ENCODE measurements around the gene RABEP1.
A peak's percentile ranks its signal among the peaks of the same experiment; 100 is the strongest.

RABEP1 gene

GRCh38 chr17:5365831-5366230, 83.7 kb downstream of the RABEP1 start:
- no peak for DNase-seq

- no peak for DNase-seq
These were observed 88.3 kb downstream of the RABEP1 start for GRCh38 chr17:5370411-5370810.

GRCh38 chr17:5373112-5373511, 91.0 kb downstream of the RABEP1 start:
- no peak for DNase-seq

- no peak for DNase-seq
These were observed 96.6 kb downstream of the RABEP1 start for GRCh38 chr17:5378566-5379207.

- no peak for DNase-seq
These were observed 97.4 kb downstream of the RABEP1 start for GRCh38 chr17:5379351-5380107.

- no peak for DNase-seq
These were observed 98.5 kb downstream of the RABEP1 start for GRCh38 chr17:5380491-5381135.

DNA sequence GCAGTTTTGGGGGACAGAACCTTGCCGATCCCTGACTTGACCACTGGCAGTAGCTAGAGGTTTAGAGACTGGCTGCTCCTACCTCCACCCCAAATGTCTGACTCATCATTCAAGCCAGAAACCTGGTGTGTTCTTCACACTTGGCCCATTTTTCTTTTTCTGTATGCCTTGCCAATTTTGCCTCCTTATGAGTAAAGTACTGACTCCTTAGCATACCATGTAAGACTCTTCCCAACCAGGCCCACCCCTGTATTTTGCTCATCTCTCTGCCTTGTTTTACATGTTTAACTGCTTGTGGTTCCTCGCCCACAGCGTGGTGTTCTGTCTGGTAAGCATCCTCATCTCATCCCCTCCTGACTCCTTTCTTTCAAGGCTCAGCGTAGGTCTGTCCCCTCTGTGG, 99.5 kb downstream of the RABEP1 start:
- DNase-seq: no peak

DNA sequence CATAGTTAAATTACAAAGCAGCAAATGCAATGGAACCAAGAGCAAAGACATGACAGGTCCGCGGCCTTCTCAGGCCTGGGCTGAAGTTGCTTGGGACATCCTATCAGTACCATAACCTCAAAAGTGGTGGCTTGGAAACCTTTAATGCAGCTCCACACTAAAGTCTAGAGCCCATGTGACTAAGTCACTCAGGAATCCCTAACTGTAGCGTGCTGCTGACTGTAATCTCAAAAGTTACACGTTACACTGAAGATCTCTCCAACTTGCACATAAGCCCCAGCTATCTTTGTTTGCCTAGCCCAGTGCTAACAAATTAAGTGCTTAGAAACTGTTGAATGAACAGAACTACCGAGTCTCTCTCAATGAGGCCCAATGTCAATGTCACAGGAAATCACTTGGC, 109.6 kb downstream of the RABEP1 start:
- no peak for DNase-seq

DNA sequence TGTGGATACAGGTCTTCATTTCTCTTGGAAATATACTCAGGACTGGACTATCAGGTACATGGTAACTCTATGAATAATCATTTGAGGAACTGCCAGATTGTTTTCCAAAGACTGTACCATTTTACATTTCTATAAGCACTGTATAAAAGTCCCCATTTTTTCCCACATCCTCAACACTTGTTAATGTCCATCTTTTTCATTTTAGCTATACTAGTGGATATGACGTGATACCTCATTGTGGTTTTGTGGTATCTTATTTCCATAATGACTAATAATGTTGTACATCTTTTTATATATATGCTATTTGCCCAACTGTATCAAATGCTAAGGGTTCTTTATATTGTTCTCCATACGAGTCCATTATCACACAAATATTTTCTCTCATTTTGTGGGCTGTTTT, 114.5 kb downstream of the RABEP1 start:
- no peak for DNase-seq

GRCh38 chr17:5399767-5400166, 117.7 kb downstream of the RABEP1 start:
- no peak for DNase-seq

- DNase-seq: no peak
These were observed 123.3 kb downstream of the RABEP1 start for GRCh38 chr17:5405400-5405799.

DNA sequence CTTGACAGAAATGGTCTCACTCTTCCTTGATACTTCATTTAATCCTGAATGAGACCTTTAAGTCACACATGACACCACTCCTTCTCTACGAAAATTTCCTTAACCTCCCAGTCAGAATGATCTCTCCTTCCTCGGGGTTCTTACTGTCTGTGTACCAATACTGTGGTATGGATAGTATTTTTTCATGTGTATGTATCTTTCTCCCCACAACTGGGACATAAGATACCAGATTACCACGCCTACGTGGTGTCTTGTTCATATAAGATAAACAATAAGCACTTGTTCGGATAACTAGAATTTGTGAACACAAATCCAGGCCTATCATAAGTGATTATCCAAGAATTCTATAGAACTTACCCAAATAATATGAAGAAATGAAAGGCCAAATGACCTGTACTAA, 126.1 kb downstream of the RABEP1 start:
- no peak for DNase-seq

- no peak for DNase-seq
These were observed 128.6 kb downstream of the RABEP1 start for GRCh38 chr17:5410594-5411272.

GRCh38 chr17:5413682-5414081, 131.6 kb downstream of the RABEP1 start:
- DNase-seq: no peak

GRCh38 chr17:5416901-5417300, 134.8 kb downstream of the RABEP1 start:
- DNase-seq: no peak

- DNase-seq: peak; percentile 52
These were observed 136.8 kb downstream of the RABEP1 start for GRCh38 chr17:5418858-5419355.

GRCh38 chr17:5419356-5419958, 137.4 kb downstream of the RABEP1 start, which contains the start of gene NUP88:
Gene NUP88 (minus strand): TSS chr17:5419662. CDS start chr17:5419650, 12 bp downstream.
- peak; percentile 95 for DNase-seq

DNA sequence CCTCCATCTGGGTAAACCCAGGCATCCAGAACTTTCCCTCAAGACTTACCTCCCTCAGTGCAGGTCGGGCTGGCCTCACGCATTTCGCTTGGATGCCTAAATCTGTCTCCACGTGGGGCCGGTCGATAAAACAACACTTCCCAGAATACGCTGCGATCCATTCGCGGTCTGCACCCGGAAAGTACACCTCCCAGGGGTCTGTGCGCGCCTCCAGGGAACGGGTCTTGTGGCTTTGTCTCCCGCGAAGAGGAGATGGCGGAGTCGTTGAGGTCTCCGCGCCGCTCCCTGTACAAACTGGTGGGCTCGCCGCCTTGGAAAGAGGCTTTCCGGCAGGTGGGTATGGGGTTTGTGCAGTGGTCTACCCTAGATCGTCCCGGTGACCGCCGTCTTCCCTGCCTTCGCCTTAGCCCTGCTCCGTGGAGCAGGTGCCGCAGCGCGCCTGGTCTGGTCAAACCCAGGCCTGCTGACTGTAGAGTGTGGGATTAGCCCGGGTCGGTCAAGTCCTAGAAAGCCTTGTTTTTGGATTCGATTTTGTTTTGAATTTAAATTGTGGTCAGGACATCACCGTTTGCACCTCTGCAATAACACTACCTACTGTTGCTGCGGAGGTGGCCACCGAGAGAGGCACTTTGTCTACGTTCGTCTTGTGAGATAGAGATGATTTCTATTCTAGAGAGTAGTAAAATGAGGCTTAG, 138.0 kb downstream of the RABEP1 start, which contains the start of gene RPAIN:
Gene RPAIN (plus strand): TSS at position 224 of the 695 bp plus-strand sequence. CDS start 29 bp downstream, at position 253.
- peak; percentile 83 for DNase-seq

GRCh38 chr17:5422505-5422904, 140.4 kb downstream of the RABEP1 start:
- no peak for DNase-seq

GRCh38 chr17:5424909-5425308, 142.8 kb downstream of the RABEP1 start:
- no peak for DNase-seq

DNA sequence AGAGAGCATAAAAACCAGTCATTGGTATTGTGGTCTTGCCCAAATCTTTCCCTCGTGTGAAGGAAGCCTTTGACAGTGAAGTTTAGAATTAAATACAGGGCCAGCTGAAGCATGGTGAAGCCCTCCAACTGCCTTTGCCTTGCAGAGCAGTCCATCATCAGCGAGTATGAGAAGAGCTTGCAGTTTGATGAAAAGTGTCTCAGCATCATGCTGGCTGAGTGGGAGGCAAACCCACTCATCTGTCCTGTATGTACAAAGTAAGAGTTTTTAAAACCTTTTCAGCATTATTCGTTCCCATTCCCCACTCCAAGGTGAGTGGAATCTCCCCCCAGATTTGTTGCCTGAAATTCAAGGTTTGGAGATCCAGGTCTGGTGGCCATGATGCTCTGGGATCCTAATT, 143.7 kb downstream of the RABEP1 start:
- no peak for DNase-seq
